ENCODE measurements around the gene USH2A.

DNA sequence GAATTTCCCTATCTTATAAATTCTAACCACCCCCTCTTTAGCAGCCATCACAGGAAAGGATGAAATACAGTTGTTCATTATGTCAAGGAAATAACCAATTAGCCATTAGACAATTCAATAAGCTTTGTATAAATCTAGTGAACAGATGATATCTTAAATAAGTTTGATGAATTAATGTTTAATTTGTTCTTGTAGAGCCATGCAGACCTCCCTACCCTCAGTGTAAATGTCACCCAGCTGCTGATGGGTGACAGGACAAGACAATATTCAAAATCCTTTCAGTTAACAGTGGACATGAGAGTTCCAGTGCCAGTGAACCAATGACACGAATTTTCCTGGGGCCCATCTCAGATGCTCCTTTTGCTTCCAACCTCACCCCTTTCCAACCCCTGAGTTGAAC is 460.2 kb downstream of the USH2A start:
- no peak for TF ChIP-seq POLR2AphosphoS5 (IDR thresholded peaks at IDR 0.05; ENCODE audit: low read depth, low read length)
- no peak for TF ChIP-seq POLR2A (IDR thresholded peaks at IDR 0.05; ENCODE audit: low read depth, low read length)
- no peak for TF ChIP-seq TAF1 (IDR thresholded peaks at IDR 0.05; ENCODE audit: borderline replicate concordance, low read depth, low read length)
